Vagina (tissue), 2 donors: Measurements from ENCODE around the gene INO80C. TPM values are rescaled to one million over a fixed set of nuclear protein-coding genes. Genes with fewer than 3 reads are reported as not detected.

Source experiments
- DNase-seq, 2 donors: peaks; one replicate each; pipeline ENCODE4 v3.0.0-alpha.2; 2017; ENCODE audit errors: extremely low spot score in 2 of 2
- H3K27ac ChIP-seq: fragments of 200-600 bp; sonication (generic); one replicate; pipeline ENCODE4 v1.5.1; 2019
- H3K27me3 ChIP-seq: fragments of 200-600 bp; sonication (generic); one replicate; pipeline ENCODE4 v1.5.1; 2019
- H3K36me3 ChIP-seq, 2 donors: fragments of 200-600 bp; sonication (generic); one replicate each; pipeline ENCODE4 v1.5.1; 2017 to 2019
- H3K4me1 ChIP-seq: fragments of 200-600 bp; sonication (generic); one replicate; pipeline ENCODE4 v1.5.1; 2019
- H3K4me3 ChIP-seq, 2 donors: fragments of 200-600 bp; sonication (generic); 1 replicate in 1 of 2; 2 replicates in 1 of 2; pipeline ENCODE4 v1.5.1; 2016 to 2019
- H3K9me3 ChIP-seq: fragments of 200-600 bp; sonication (generic); one replicate; pipeline ENCODE4 v1.5.1; 2019
- CTCF ChIP-seq, 3 experiments: fragments of 450-650 bp in 2 of 3; fragments of 200-600 bp in 1 of 3; sonication (generic) in 1 of 3; IDR thresholded peaks; one replicate each; pipeline ENCODE4 v1.5.1; 2017 to 2019; ENCODE audit warnings: antibody characterized with exemption in 3 of 3, mild to moderate bottlenecking in 2 of 3, moderate library complexity in 2 of 3
- POLR2A ChIP-seq, 2 donors: fragments of 450-650 bp; IDR thresholded peaks; one replicate each; pipeline ENCODE4 v1.6.1; 2017; ENCODE audit warnings: antibody characterized with exemption in 2 of 2, mild to moderate bottlenecking in 2 of 2, moderate library complexity in 2 of 2
- POLR2AphosphoS5 ChIP-seq, 2 donors: sonication (generic); formaldehyde crosslinking; IDR thresholded peaks; one replicate each; pipeline ENCODE4 v1.9.0; 2017; ENCODE audit warnings: antibody characterized with exemption in 2 of 2, mild to moderate bottlenecking in 2 of 2, low read depth in 1 of 2; ENCODE audit not compliant: insufficient read depth in 1 of 2
- intact Hi-C: fragments of 100-400 bp; cut with DNase I; formaldehyde crosslinking; loops from one replicate; pipeline ENCODE4 v1.15.1; 2023
- total RNA-seq: library from RNA; depleted of rRNA; stranded (reverse); fragments of >200 nt; gene quantifications from one replicate; pipeline ENCODE4 v1.2.3, GENCODE V29; 2016

INO80C gene
- total RNA-seq, 1 donor from 2014 or later, result 21.1 TPM

GRCh38 chr18:35451032-35451431, 46.7 kb downstream of the INO80C start:
- Histone ChIP-seq H3K4me3 (no peak overlapping the region), H3K27ac (no peak overlapping the region), H3K27me3 (no peaks in the 10 kb centered on the region), H3K9me3 (no peaks in the 10 kb centered on the region), H3K4me1 (no peaks in the 10 kb centered on the region), H3K36me3 (no peaks in the 10 kb centered on the region)
- intact Hi-C loops, result no loop called here
- TF ChIP-seq CTCF (IDR thresholded peaks at IDR 0.05), result no peak
- no peak for TF ChIP-seq POLR2AphosphoS5 (IDR thresholded peaks at IDR 0.05; ENCODE audit: insufficient read depth in 1 of 2, low read depth in 1 of 2)
- TF ChIP-seq POLR2A (IDR thresholded peaks at IDR 0.05), result no peak
- no peak for DNase-seq

- peaks cover 20% of the 10 kb centered on the region for H3K4me1 ChIP-seq
- H3K9me3 ChIP-seq, result no peaks in the 10 kb centered on the region
- no peak overlapping the region for H3K4me3 ChIP-seq
- intact Hi-C loops, result no loop called here
- no peaks in the 10 kb centered on the region for H3K36me3 ChIP-seq
- TF ChIP-seq CTCF (IDR thresholded peaks at IDR 0.05), result no peak
- DNase-seq, result no peak
- no peak overlapping the region for H3K27ac ChIP-seq
- no peaks in the 10 kb centered on the region for H3K27me3 ChIP-seq
Observed at GRCh38 chr18:35444636-35445035, 53.1 kb downstream of the INO80C start.

GRCh38 chr18:35443847-35444246, 53.9 kb downstream of the INO80C start:
- no peak for DNase-seq
- no peak overlapping the region for H3K4me3 ChIP-seq
- H3K27ac ChIP-seq, result no peak overlapping the region
- intact Hi-C loops, result no loop called here
- no peaks in the 10 kb centered on the region for H3K9me3 ChIP-seq
- TF ChIP-seq POLR2A (IDR thresholded peaks at IDR 0.05) (no peak), POLR2AphosphoS5 (IDR thresholded peaks at IDR 0.05; ENCODE audit: insufficient read depth in 1 of 2, low read depth in 1 of 2) (no peak), CTCF (IDR thresholded peaks at IDR 0.05) (no peak)
- no peaks in the 10 kb centered on the region for H3K36me3 ChIP-seq
- H3K4me1 ChIP-seq, result peaks cover 20% of the 10 kb centered on the region
- H3K27me3 ChIP-seq, result no peaks in the 10 kb centered on the region

GRCh38 chr18:35443434-35443833, 54.3 kb downstream of the INO80C start:
- no peak overlapping the region for H3K27ac ChIP-seq
- peaks cover 20% of the 10 kb centered on the region for H3K4me1 ChIP-seq
- intact Hi-C loops, result no loop called here
- no peaks in the 10 kb centered on the region for H3K36me3 ChIP-seq
- no peak for DNase-seq
- no peaks in the 10 kb centered on the region for H3K9me3 ChIP-seq
- H3K4me3 ChIP-seq, result no peak overlapping the region
- TF ChIP-seq POLR2AphosphoS5 (IDR thresholded peaks at IDR 0.05; ENCODE audit: insufficient read depth in 1 of 2, low read depth in 1 of 2) (no peak), CTCF (IDR thresholded peaks at IDR 0.05) (no peak), POLR2A (IDR thresholded peaks at IDR 0.05) (no peak)
- no peaks in the 10 kb centered on the region for H3K27me3 ChIP-seq

- intact Hi-C loops, result no loop called here
- DNase-seq, result no peak
Observed at GRCh38 chr18:35442701-35443100, 55.1 kb downstream of the INO80C start.

More at GRCh38 chr18:35442701-35443100, 55.1 kb downstream of the INO80C start:
- TF ChIP-seq POLR2A (IDR thresholded peaks at IDR 0.05) (no peak), POLR2AphosphoS5 (IDR thresholded peaks at IDR 0.05; ENCODE audit: insufficient read depth in 1 of 2, low read depth in 1 of 2) (no peak), CTCF (IDR thresholded peaks at IDR 0.05) (no peak)
- Histone ChIP-seq H3K27me3 (no peaks in the 10 kb centered on the region), H3K36me3 (no peaks in the 10 kb centered on the region), H3K27ac (no peak overlapping the region), H3K9me3 (no peaks in the 10 kb centered on the region), H3K4me3 (no peak overlapping the region), H3K4me1 (peaks cover 20% of the 10 kb centered on the region)
